GM18907 (cell line): ENCODE results near the gene MICALL1.

ENCODE experiments used
- ATAC-seq: cut with Tn5 transposase; IDR thresholded peaks from one replicate; pipeline ENCODE4 v1.9.1; 2021; ENCODE audit warnings: mild to moderate bottlenecking, moderate library complexity; ENCODE audit not compliant: unreplicated experiment

Gene MICALL1

GRCh38 chr22:37905534-37906363 is at the start of gene MICALL1:
TSS of gene MICALL1 (plus strand) at chr22:37906297. CDS start at chr22:37906423, 126 bp downstream.
- peak; percentile 68 for ATAC-seq

- no peak for ATAC-seq
Observed at GRCh38 chr22:37860796-37861421, 45.2 kb upstream of the MICALL1 start.

- no peak for ATAC-seq
Observed at GRCh38 chr22:37862570-37863325, 43.3 kb upstream of the MICALL1 start.

GRCh38 chr22:37865510-37865909 is 40.6 kb upstream of the MICALL1 start:
- ATAC-seq, result no peak

GRCh38 chr22:37870273-37870672 is 35.8 kb upstream of the MICALL1 start:
- ATAC-seq, result no peak

GRCh38 chr22:37880668-37881440 is 25.2 kb upstream of the MICALL1 start:
- no peak for ATAC-seq

- no peak for ATAC-seq
Observed at GRCh38 chr22:37884420-37884819, 21.7 kb upstream of the MICALL1 start.

GRCh38 chr22:37887584-37888378 is 18.3 kb upstream of the MICALL1 start:
- ATAC-seq, result no peak

GRCh38 chr22:37891926-37892325 is 14.2 kb upstream of the MICALL1 start:
- ATAC-seq, result no peak

GRCh38 chr22:37892566-37893335 is 13.3 kb upstream of the MICALL1 start:
- ATAC-seq, result no peak

GRCh38 chr22:37893583-37893983 is 12.5 kb upstream of the MICALL1 start:
- ATAC-seq, result no peak

GRCh38 chr22:37894939-37895670 is 11.0 kb upstream of the MICALL1 start:
- ATAC-seq, result no peak

GRCh38 chr22:37896181-37896592 is 9.9 kb upstream of the MICALL1 start:
- ATAC-seq, result peak; percentile 63

GRCh38 chr22:37896939-37897338 is 9.2 kb upstream of the MICALL1 start:
- ATAC-seq, result no peak

- ATAC-seq, result no peak
Observed at GRCh38 chr22:37897807-37898206, 8.3 kb upstream of the MICALL1 start.

GRCh38 chr22:37898441-37899181 is 7.5 kb upstream of the MICALL1 start:
- no peak for ATAC-seq

GRCh38 chr22:37904572-37905533 is 1.2 kb upstream of the MICALL1 start:
- ATAC-seq, result no peak
